Measurements from ENCODE around the gene ZNF474.

DNA sequence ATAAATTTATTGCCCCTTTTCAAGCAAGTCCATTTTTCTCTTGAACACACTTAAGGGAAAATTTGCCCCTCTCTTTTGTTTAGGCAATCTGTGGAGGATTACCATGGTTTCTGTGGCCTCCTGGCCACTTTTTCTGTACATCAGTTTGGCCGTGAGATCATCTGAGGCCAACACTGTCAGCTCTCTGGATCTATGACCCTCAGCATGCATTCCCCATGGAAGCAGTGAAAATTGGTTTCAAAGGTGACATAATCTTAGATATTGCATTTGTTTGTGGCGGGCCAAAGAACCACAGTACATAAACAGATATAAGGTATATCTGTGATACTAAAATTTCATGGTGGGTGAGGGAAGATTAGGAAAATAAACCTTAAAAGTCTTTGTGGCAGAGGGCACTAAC, 4.6 kb upstream of the ZNF474 start:
- no peak for TF ChIP-seq CTCF (IDR thresholded peaks at IDR 0.05 in 4 of 5, conservative IDR thresholded peaks at IDR 0.05 in 1 of 5)
- no peak for TF ChIP-seq POLR2A (IDR thresholded peaks at IDR 0.05)
